ENCODE measurements around the gene CUL3. TPM values are rescaled to one million over a fixed set of nuclear protein-coding genes. Genes with fewer than 3 reads are reported as not detected.
A peak's percentile ranks its signal among the peaks of the same experiment; 100 is the strongest.

Gene CUL3
- total RNA-seq, 1 experiment from 2014 or later, result 86.2 TPM

DNA sequence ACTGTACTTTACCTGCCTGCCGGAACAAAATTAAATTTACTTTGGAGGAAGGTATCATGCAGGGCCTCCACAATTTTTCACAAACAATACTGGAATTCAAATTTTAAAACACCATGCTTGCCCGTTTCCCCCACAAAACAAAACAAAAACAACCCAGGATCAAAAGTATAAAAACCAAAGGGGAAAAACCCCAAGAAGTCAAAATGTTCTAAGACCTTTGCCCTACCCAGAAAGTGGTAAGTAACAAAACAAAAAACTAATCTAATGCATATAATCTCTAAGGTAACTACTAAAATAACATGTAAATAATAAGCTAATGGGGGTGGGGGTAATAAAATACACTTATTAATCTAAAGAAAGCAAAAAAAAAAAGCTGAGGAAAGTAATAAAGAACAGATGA is 60.5 kb downstream of the CUL3 start:
- H3K4me1 Mint-ChIP-seq, result peaks cover 44% of the 10 kb centered on the region
- H3K4me3 Mint-ChIP-seq, result no peak overlapping the region
- H3K27me3 Mint-ChIP-seq (ENCODE audit: low read depth), result no peaks in the 10 kb centered on the region
- TF ChIP-seq FOXJ3 (CRISPR knock-in tag; IDR thresholded peaks at IDR 0.05; ENCODE audit: borderline replicate concordance) (no peak), TEAD4 (CRISPR knock-in tag; IDR thresholded peaks at IDR 0.05) (no peak), RORB (CRISPR knock-in tag; IDR thresholded peaks at IDR 0.05) (no peak), ETV6 (CRISPR knock-in tag; IDR thresholded peaks at IDR 0.05) (no peak), ZNF121 (CRISPR knock-in tag; IDR thresholded peaks at IDR 0.05) (no peak), GABPB1 (CRISPR knock-in tag; IDR thresholded peaks at IDR 0.05) (no peak), NFYB (CRISPR knock-in tag; conservative IDR thresholded peaks at IDR 0.05; ENCODE audit: low read depth) (no peak), NFATC4 (CRISPR knock-in tag; IDR thresholded peaks at IDR 0.05) (no peak), CREB1 (CRISPR knock-in tag; IDR thresholded peaks at IDR 0.05) (no peak), TCF7 (CRISPR knock-in tag; IDR thresholded peaks at IDR 0.05; ENCODE audit: low read depth) (no peak), ZNF423 (CRISPR knock-in tag; IDR thresholded peaks at IDR 0.05) (no peak)
- TF ChIP-seq, protein P1, sequence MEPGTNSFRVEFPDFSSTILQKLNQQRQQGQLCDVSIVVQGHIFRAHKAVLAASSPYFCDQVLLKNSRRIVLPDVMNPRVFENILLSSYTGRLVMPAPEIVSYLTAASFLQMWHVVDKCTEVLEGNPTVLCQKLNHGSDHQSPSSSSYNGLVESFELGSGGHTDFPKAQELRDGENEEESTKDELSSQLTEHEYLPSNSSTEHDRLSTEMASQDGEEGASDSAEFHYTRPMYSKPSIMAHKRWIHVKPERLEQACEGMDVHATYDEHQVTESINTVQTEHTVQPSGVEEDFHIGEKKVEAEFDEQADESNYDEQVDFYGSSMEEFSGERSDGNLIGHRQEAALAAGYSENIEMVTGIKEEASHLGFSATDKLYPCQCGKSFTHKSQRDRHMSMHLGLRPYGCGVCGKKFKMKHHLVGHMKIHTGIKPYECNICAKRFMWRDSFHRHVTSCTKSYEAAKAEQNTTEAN (CRISPR knock-in tag; IDR thresholded peaks at IDR 0.05), result no peak
- TF ChIP-seq, protein P2, sequence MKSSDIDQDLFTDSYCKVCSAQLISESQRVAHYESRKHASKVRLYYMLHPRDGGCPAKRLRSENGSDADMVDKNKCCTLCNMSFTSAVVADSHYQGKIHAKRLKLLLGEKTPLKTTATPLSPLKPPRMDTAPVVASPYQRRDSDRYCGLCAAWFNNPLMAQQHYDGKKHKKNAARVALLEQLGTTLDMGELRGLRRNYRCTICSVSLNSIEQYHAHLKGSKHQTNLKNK (CRISPR knock-in tag; IDR thresholded peaks at IDR 0.05), result no peak
- TF ChIP-seq, protein P3, sequence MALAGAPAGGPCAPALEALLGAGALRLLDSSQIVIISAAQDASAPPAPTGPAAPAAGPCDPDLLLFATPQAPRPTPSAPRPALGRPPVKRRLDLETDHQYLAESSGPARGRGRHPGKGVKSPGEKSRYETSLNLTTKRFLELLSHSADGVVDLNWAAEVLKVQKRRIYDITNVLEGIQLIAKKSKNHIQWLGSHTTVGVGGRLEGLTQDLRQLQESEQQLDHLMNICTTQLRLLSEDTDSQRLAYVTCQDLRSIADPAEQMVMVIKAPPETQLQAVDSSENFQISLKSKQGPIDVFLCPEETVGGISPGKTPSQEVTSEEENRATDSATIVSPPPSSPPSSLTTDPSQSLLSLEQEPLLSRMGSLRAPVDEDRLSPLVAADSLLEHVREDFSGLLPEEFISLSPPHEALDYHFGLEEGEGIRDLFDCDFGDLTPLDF (CRISPR knock-in tag; IDR thresholded peaks at IDR 0.05), result no peak
- TF ChIP-seq, protein P4, sequence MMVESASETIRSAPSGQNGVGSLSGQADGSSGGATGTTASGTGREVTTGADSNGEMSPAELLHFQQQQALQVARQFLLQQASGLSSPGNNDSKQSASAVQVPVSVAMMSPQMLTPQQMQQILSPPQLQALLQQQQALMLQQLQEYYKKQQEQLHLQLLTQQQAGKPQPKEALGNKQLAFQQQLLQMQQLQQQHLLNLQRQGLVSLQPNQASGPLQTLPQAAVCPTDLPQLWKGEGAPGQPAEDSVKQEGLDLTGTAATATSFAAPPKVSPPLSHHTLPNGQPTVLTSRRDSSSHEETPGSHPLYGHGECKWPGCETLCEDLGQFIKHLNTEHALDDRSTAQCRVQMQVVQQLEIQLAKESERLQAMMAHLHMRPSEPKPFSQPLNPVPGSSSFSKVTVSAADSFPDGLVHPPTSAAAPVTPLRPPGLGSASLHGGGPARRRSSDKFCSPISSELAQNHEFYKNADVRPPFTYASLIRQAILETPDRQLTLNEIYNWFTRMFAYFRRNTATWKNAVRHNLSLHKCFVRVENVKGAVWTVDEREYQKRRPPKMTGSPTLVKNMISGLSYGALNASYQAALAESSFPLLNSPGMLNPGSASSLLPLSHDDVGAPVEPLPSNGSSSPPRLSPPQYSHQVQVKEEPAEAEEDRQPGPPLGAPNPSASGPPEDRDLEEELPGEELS (CRISPR knock-in tag; IDR thresholded peaks at IDR 0.05), result no peak
- TF ChIP-seq, protein P5, sequence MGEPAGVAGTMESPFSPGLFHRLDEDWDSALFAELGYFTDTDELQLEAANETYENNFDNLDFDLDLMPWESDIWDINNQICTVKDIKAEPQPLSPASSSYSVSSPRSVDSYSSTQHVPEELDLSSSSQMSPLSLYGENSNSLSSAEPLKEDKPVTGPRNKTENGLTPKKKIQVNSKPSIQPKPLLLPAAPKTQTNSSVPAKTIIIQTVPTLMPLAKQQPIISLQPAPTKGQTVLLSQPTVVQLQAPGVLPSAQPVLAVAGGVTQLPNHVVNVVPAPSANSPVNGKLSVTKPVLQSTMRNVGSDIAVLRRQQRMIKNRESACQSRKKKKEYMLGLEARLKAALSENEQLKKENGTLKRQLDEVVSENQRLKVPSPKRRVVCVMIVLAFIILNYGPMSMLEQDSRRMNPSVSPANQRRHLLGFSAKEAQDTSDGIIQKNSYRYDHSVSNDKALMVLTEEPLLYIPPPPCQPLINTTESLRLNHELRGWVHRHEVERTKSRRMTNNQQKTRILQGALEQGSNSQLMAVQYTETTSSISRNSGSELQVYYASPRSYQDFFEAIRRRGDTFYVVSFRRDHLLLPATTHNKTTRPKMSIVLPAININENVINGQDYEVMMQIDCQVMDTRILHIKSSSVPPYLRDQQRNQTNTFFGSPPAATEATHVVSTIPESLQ (CRISPR knock-in tag; IDR thresholded peaks at IDR 0.05), result no peak
- DNase-seq (ENCODE audit: low spot score) (no peak), ATAC-seq (no peak)
- H3K36me3 Mint-ChIP-seq, result peaks cover 6% of the 10 kb centered on the region
- H3K9me3 Mint-ChIP-seq, result no peaks in the 10 kb centered on the region
- H3K27ac Mint-ChIP-seq, result peak overlapping the region; percentile 44
- CTCF ChIA-PET, result no interaction called here
- POLR2A ChIA-PET, result no interaction called here

DNA sequence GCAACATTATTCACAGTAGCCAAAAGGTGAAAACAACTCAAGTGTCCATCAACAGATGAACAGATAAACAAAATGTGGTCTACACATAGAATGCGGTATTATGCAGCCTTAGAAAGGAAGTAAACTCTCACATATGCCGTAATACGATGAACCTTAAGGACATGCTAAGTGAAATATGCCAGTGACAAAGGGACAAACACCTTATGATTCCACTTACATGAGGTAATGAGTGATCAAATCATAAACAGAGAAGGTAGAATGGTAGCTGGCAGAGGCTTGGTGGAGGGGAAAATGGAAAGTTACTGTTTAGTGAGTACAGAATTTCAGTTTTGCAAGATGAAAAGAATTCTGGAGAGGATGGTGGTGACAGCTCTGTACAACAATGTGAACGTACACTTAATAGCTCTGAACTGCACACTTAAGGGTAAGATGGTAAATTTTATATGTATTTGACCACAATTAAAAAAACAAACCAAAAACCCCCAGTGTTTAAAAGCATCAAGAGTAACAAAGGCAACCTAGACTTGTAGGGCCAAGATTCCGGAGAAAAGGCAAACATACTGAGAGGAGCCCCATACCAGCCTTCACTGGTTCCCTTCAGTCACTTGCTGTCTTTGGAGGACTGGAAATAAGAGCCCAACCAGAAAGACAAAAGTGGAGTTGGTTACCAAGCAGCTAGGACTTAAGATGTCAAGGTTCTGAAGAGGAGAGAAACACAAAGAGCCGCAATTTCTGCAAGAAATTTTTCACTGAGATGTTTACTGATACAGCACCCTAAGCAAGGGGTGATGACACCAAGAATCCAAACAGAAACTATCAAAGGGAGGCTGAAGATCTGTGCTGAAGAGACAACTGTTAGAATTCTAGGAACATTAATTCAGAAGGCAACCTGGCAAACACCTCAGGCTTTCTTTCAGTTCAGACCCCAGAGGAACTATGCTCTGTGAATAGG is 61.3 kb downstream of the CUL3 start:
- ChIA-PET POLR2A (interaction anchor here (0.7 kb wide), 1 partner anchor 1071 kb away, joined by 3 read pairs; no protein-coding TSS in a partner anchor), CTCF (no interaction called here)
- H3K4me3 Mint-ChIP-seq, result no peak overlapping the region
- peak; percentile 52 for ATAC-seq
- peaks cover 44% of the 10 kb centered on the region for H3K4me1 Mint-ChIP-seq
- DNase-seq (ENCODE audit: low spot score), result no peak
- TF ChIP-seq FOXK1 (CRISPR knock-in tag; IDR thresholded peaks at IDR 0.05) (no peak), FOXP1 (CRISPR knock-in tag; IDR thresholded peaks at IDR 0.05; ENCODE audit: borderline replicate concordance) (no peak), SP1 (CRISPR knock-in tag; conservative IDR thresholded peaks at IDR 0.05) (no peak), RELA (CRISPR knock-in tag; IDR thresholded peaks at IDR 0.05; ENCODE audit: borderline replicate concordance) (no peak), NFE2L1 (CRISPR knock-in tag; IDR thresholded peaks at IDR 0.05) (no peak), ZNF219 (CRISPR knock-in tag; IDR thresholded peaks at IDR 0.05; ENCODE audit: borderline replicate concordance) (no peak), GABPB1 (CRISPR knock-in tag; IDR thresholded peaks at IDR 0.05) (no peak), ZNF396 (CRISPR knock-in tag; IDR thresholded peaks at IDR 0.05; ENCODE audit: borderline replicate concordance) (no peak)
- TF ChIP-seq, protein P6, sequence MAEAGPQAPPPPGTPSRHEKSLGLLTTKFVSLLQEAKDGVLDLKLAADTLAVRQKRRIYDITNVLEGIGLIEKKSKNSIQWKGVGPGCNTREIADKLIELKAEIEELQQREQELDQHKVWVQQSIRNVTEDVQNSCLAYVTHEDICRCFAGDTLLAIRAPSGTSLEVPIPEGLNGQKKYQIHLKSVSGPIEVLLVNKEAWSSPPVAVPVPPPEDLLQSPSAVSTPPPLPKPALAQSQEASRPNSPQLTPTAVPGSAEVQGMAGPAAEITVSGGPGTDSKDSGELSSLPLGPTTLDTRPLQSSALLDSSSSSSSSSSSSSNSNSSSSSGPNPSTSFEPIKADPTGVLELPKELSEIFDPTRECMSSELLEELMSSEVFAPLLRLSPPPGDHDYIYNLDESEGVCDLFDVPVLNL (CRISPR knock-in tag; IDR thresholded peaks at IDR 0.05; ENCODE audit: borderline replicate concordance, low read depth), result no peak
- TF ChIP-seq, protein P7, sequence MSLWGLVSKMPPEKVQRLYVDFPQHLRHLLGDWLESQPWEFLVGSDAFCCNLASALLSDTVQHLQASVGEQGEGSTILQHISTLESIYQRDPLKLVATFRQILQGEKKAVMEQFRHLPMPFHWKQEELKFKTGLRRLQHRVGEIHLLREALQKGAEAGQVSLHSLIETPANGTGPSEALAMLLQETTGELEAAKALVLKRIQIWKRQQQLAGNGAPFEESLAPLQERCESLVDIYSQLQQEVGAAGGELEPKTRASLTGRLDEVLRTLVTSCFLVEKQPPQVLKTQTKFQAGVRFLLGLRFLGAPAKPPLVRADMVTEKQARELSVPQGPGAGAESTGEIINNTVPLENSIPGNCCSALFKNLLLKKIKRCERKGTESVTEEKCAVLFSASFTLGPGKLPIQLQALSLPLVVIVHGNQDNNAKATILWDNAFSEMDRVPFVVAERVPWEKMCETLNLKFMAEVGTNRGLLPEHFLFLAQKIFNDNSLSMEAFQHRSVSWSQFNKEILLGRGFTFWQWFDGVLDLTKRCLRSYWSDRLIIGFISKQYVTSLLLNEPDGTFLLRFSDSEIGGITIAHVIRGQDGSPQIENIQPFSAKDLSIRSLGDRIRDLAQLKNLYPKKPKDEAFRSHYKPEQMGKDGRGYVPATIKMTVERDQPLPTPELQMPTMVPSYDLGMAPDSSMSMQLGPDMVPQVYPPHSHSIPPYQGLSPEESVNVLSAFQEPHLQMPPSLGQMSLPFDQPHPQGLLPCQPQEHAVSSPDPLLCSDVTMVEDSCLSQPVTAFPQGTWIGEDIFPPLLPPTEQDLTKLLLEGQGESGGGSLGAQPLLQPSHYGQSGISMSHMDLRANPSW (CRISPR knock-in tag; conservative IDR thresholded peaks at IDR 0.05; ENCODE audit: low read depth), result no peak
- H3K27ac Mint-ChIP-seq, result peak overlapping the region; percentile 44
- H3K9me3 Mint-ChIP-seq, result no peaks in the 10 kb centered on the region
- H3K27me3 Mint-ChIP-seq (ENCODE audit: low read depth), result no peaks in the 10 kb centered on the region
- peaks cover 2% of the 10 kb centered on the region; the same call in 1 of the 2 replicates for H3K36me3 Mint-ChIP-seq

Data from WTC11 (cell line).